ENCODE measurements around the gene PDE12. TPM values are rescaled to one million over a fixed set of nuclear protein-coding genes. Genes with fewer than 3 reads are reported as not detected.

Gene PDE12
- polyA plus RNA-seq, 1 donor from 2014 or later, result 10.3 TPM

GRCh38 chr3:57570878-57571277 lies 14.8 kb downstream of the PDE12 start:
- no peaks in the 10 kb centered on the region for H3F3A ChIP-seq (ENCODE audit: insufficient read depth, low read length, poor library complexity, severe bottlenecking)
- no peak overlapping the region for H3K27ac ChIP-seq (ENCODE audit: low read length)
- H2AFZ ChIP-seq (ENCODE audit: low read depth, low read length), result no peak overlapping the region
- TF ChIP-seq EP300 (conservative IDR thresholded peaks at IDR 0.05; ENCODE audit: poor library complexity, severe bottlenecking) (no peak), RAD21 (conservative IDR thresholded peaks at IDR 0.05) (no peak), POLR2AphosphoS5 (IDR thresholded peaks at IDR 0.05) (no peak), EZH2 (IDR thresholded peaks at IDR 0.05; ENCODE audit: borderline replicate concordance, insufficient read depth, low read length, poor library complexity, severe bottlenecking) (no peak), CTCF (IDR thresholded peaks at IDR 0.05; ENCODE audit: poor library complexity, severe bottlenecking) (no peak), MXI1 (conservative IDR thresholded peaks at IDR 0.05; ENCODE audit: poor library complexity, severe bottlenecking) (no peak)
- H3K9ac ChIP-seq (ENCODE audit: low read length), result no peak overlapping the region
- H3K27me3 ChIP-seq (ENCODE audit: insufficient read depth, low read depth, low read length), result no peaks in the 10 kb centered on the region
- no peaks in the 10 kb centered on the region for H3K9me3 ChIP-seq (ENCODE audit: low read length)
- H3K79me2 ChIP-seq (replicated peaks; ENCODE audit: insufficient read depth, low read length), result no peaks in the 10 kb centered on the region
- H3K9me2 ChIP-seq (ENCODE audit: insufficient read depth, low read length), result no peaks in the 10 kb centered on the region
- H3K36me3 ChIP-seq (ENCODE audit: insufficient read depth, low read length), result no peaks in the 10 kb centered on the region
- H3K4me3 ChIP-seq (ENCODE audit: low read length), result no peak overlapping the region
- H3K4me2 ChIP-seq (ENCODE audit: low read length), result no peak overlapping the region
- no peaks in the 10 kb centered on the region for H4K20me1 ChIP-seq (ENCODE audit: insufficient read depth)

- no peaks in the 10 kb centered on the region for H4K20me1 ChIP-seq (ENCODE audit: insufficient read depth)
- no peaks in the 10 kb centered on the region for H3K9me2 ChIP-seq (ENCODE audit: insufficient read depth, low read length)
- H2AFZ ChIP-seq (ENCODE audit: low read depth, low read length), result no peak overlapping the region
- H3K9ac ChIP-seq (ENCODE audit: low read length), result no peak overlapping the region
- TF ChIP-seq CTCF (IDR thresholded peaks at IDR 0.05; ENCODE audit: poor library complexity, severe bottlenecking), result no peak
- TF ChIP-seq TAF1 (IDR thresholded peaks at IDR 0.05; ENCODE audit: low read depth), result no peak
- TF ChIP-seq SMC3 (conservative IDR thresholded peaks at IDR 0.05; ENCODE audit: poor library complexity), result no peak
- TF ChIP-seq EZH2 (IDR thresholded peaks at IDR 0.05; ENCODE audit: borderline replicate concordance, insufficient read depth, low read length, poor library complexity, severe bottlenecking), result no peak
- no peak for TF ChIP-seq MXI1 (conservative IDR thresholded peaks at IDR 0.05; ENCODE audit: poor library complexity, severe bottlenecking)
- TF ChIP-seq RAD21 (conservative IDR thresholded peaks at IDR 0.05), result no peak
- TF ChIP-seq POLR2AphosphoS5 (IDR thresholded peaks at IDR 0.05), result no peak
- no peak for TF ChIP-seq REST (IDR thresholded peaks at IDR 0.05; ENCODE audit: borderline replicate concordance)
- no peak for TF ChIP-seq EP300 (conservative IDR thresholded peaks at IDR 0.05; ENCODE audit: poor library complexity, severe bottlenecking)
- no peaks in the 10 kb centered on the region for H3F3A ChIP-seq (ENCODE audit: insufficient read depth, low read length, poor library complexity, severe bottlenecking)
- H3K27me3 ChIP-seq (ENCODE audit: insufficient read depth, low read depth, low read length), result no peaks in the 10 kb centered on the region
- no peaks in the 10 kb centered on the region for H3K36me3 ChIP-seq (ENCODE audit: insufficient read depth, low read length)
- no peaks in the 10 kb centered on the region for H3K9me3 ChIP-seq (ENCODE audit: low read length)
- H3K79me2 ChIP-seq (replicated peaks; ENCODE audit: insufficient read depth, low read length), result peaks cover under 1% of the 10 kb centered on the region
- H3K4me3 ChIP-seq (ENCODE audit: low read length), result no peak overlapping the region
- H3K4me2 ChIP-seq (ENCODE audit: low read length), result no peak overlapping the region
- H3K27ac ChIP-seq (ENCODE audit: low read length), result no peak overlapping the region
These were observed 16.0 kb downstream of the PDE12 start for GRCh38 chr3:57572096-57572495.
